Colonic mucosa (tissue), 4 donors: Measurements from ENCODE around the gene DHPS. TPM values are rescaled to one million over a fixed set of nuclear protein-coding genes. Genes with fewer than 3 reads are reported as not detected.

ENCODE experiments used
- DNase-seq: peaks from one replicate; pipeline ENCODE4 v3.0.0-alpha.2; 2020
- H3K27ac ChIP-seq: fragments of 200-600 bp; one replicate; pipeline ENCODE4 v1.8.0; 2021
- H3K27me3 ChIP-seq: fragments of 200-600 bp; one replicate; pipeline ENCODE4 v1.8.0; 2021
- H3K36me3 ChIP-seq: fragments of 200-600 bp; one replicate; pipeline ENCODE4 v1.8.0; 2021
- H3K4me1 ChIP-seq: fragments of 200-600 bp; one replicate; pipeline ENCODE4 v1.8.0; 2021; ENCODE audit warnings: mild to moderate bottlenecking
- H3K4me3 ChIP-seq: fragments of 200-600 bp; one replicate; pipeline ENCODE4 v1.8.0; 2021
- H3K9ac ChIP-seq, 2 donors: one replicate each; pipeline ENCODE4 v1.7.0; 2013; ENCODE audit warnings: control low read depth in 2 of 2, low read depth in 2 of 2, low read length in 2 of 2
- H3K9me3 ChIP-seq: fragments of 200-600 bp; one replicate; pipeline ENCODE4 v1.8.0; 2021
- intact Hi-C: fragments of 100-400 bp; cut with DNase I; formaldehyde crosslinking; loops from one replicate; pipeline ENCODE4 v1.14.1; 2022
- total RNA-seq, 2 donors: library from RNA; stranded (reverse); fragmentation: NEBNext Ultra II Directional in 1 of 2; extraction: Animal tissue kit (Norgen Biotek cat#: 25700) in 1 of 2; gene quantifications; one replicate each; pipeline ENCODE4 v1.2.1, GENCODE V29; 2021
- TF ChIP-seq, protein P1 (sequence below): fragments of 200-600 bp; IDR thresholded peaks from one replicate; pipeline ENCODE4 v1.8.0; 2022; ENCODE audit warnings: antibody characterized with exemption, mild to moderate bottlenecking
- donor health status: healthy.
- donor health status: DM: no; HTN: no; CAD: no.
- donor health status: DM: no; HTN: no; CAD: no.

Gene DHPS
- total RNA-seq, 2 donors from 2014 or later = 66.2 to 87.5 TPM

GRCh38 chr19:12628040-12629022 lies 53.3 kb downstream of the DHPS start:
- no peak for DNase-seq
- peaks cover 6% of the 10 kb centered on the region for H3K9me3 ChIP-seq
- TF ChIP-seq, protein P1, sequence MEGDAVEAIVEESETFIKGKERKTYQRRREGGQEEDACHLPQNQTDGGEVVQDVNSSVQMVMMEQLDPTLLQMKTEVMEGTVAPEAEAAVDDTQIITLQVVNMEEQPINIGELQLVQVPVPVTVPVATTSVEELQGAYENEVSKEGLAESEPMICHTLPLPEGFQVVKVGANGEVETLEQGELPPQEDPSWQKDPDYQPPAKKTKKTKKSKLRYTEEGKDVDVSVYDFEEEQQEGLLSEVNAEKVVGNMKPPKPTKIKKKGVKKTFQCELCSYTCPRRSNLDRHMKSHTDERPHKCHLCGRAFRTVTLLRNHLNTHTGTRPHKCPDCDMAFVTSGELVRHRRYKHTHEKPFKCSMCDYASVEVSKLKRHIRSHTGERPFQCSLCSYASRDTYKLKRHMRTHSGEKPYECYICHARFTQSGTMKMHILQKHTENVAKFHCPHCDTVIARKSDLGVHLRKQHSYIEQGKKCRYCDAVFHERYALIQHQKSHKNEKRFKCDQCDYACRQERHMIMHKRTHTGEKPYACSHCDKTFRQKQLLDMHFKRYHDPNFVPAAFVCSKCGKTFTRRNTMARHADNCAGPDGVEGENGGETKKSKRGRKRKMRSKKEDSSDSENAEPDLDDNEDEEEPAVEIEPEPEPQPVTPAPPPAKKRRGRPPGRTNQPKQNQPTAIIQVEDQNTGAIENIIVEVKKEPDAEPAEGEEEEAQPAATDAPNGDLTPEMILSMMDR = no peak
- peaks cover 36% of the 10 kb centered on the region for H3K36me3 ChIP-seq
- no peaks in the 10 kb centered on the region for H3K27me3 ChIP-seq
- no peak overlapping the region for H3K4me3 ChIP-seq
- intact Hi-C loops = no loop called here
- no peaks in the 10 kb centered on the region for H3K4me1 ChIP-seq
- no peak overlapping the region for H3K9ac ChIP-seq
- H3K27ac ChIP-seq = no peak overlapping the region

DNA sequence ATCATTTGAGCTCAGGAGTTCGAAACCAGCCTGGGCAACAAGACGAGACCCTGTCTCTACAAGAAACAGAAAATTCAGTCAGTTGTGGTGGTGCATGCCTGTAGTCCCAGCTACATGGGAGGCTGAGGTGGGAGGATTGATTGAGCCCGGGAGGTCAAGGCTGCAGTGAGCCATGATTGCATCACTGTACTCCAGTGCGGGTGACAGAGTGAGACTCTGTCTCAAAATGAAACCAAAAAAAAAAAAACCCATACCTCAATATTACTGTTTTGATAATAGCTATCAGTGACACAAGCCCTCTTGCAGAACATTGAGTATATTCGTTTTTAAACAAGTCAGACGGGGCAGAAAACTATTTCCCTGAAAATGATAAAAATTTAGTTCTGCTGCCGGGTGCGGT lies 54.7 kb downstream of the DHPS start:
- H3K27me3 ChIP-seq = no peaks in the 10 kb centered on the region
- H3K36me3 ChIP-seq = peaks cover 36% of the 10 kb centered on the region
- no peaks in the 10 kb centered on the region for H3K4me1 ChIP-seq
- no peak overlapping the region for H3K4me3 ChIP-seq
- no peak overlapping the region for H3K9ac ChIP-seq
- intact Hi-C loops = no loop called here
- peaks cover 6% of the 10 kb centered on the region for H3K9me3 ChIP-seq
- H3K27ac ChIP-seq = no peak overlapping the region
- DNase-seq = no peak
- TF ChIP-seq, protein P1 = no peak

Other genes with a start within 250 kb of the DHPS start
- gene ZNF443, start 240.9 kb downstream of the DHPS start, total RNA-seq = 1 to 10 TPM; 7.4 to 7.6 TPM
- 1 to 10 TPM; 1.3 to 2.0 TPM for gene ZNF709, start 197.1 kb downstream of the DHPS start, total RNA-seq
- 10 to 100 TPM; 14.8 to 17.4 TPM for gene ZNF564, start 130.4 kb downstream of the DHPS start, total RNA-seq
- gene ZNF490, start 71.1 kb downstream of the DHPS start, total RNA-seq = 1 to 10 TPM; 6.2 to 7.5 TPM
- gene ZNF791, start 71.0 kb downstream of the DHPS start, total RNA-seq = 10 to 100 TPM; 17.9 to 20.5 TPM
- 10 to 100 TPM; 51.7 to 67.4 TPM for gene MAN2B1, start 15.1 kb downstream of the DHPS start, total RNA-seq
- gene WDR83, start 15.1 kb downstream of the DHPS start, total RNA-seq = 10 to 100 TPM in 1 of 2 donors, 1 to 10 TPM in 1; 7.3 to 17.9 TPM
- gene GNG14, start 6.1 kb upstream of the DHPS start, total RNA-seq = not detected
- 10 to 100 TPM in 1 of 2 donors, 1 to 10 TPM in 1; 6.5 to 10.3 TPM for gene FBXW9, start 14.8 kb upstream of the DHPS start, total RNA-seq
- 10 to 100 TPM; 46.7 to 65.5 TPM for gene TNPO2, start 42.1 kb upstream of the DHPS start, total RNA-seq
- 100 to 1,000 TPM; 130 to 217 TPM for gene TRIR, start 52.8 kb upstream of the DHPS start, total RNA-seq
- gene GET3, start 55.6 kb upstream of the DHPS start, total RNA-seq = 10 to 100 TPM; 53.6 to 77.2 TPM
- 10 to 100 TPM; 12.1 to 22.6 TPM for gene BEST2, start 69.9 kb upstream of the DHPS start, total RNA-seq
- gene HOOK2, start 93.7 kb upstream of the DHPS start, total RNA-seq = 10 to 100 TPM; 54.8 to 72.0 TPM
- gene JUNB, start 109.6 kb upstream of the DHPS start, total RNA-seq = 100 to 1,000 TPM; 113 to 173 TPM
- 100 to 1,000 TPM; 347 to 417 TPM for gene PRDX2, start 119.9 kb upstream of the DHPS start, total RNA-seq
- gene THSD8, start 120.2 kb upstream of the DHPS start, total RNA-seq = 10 to 100 TPM in 1 of 2 donors, 1 to 10 TPM in 1; 6.5 to 18.5 TPM
- 10 to 100 TPM in 1 of 2 donors, 1 to 10 TPM in 1; 8.8 to 44.8 TPM for gene RNASEH2A, start 124.7 kb upstream of the DHPS start, total RNA-seq
- under 1 TPM in 1 of 2 donors, not detected in 1; 0.35 TPM for gene RTBDN, start 152.7 kb upstream of the DHPS start, total RNA-seq
- 1 to 10 TPM in 1 of 2 donors, under 1 TPM in 1; 0.42 to 1.4 TPM for gene MAST1, start 156.6 kb upstream of the DHPS start, total RNA-seq
- 10 to 100 TPM; 29.0 to 33.5 TPM for gene DNASE2, start 199.6 kb upstream of the DHPS start, total RNA-seq
- under 1 TPM in 1 of 2 donors, not detected in 1; 0.25 TPM for gene KLF1, start 205.3 kb upstream of the DHPS start, total RNA-seq
- gene GCDH, start 209.3 kb upstream of the DHPS start, total RNA-seq = 10 to 100 TPM; 21.1 to 39.2 TPM
- gene SYCE2, start 237.4 kb upstream of the DHPS start, total RNA-seq = under 1 TPM in 1 of 2 donors, not detected in 1; 0.32 TPM